Hepatocyte (in vitro differentiated cells): Measurements from ENCODE around the gene ELL2. TPM values are rescaled to one million over a fixed set of nuclear protein-coding genes. Genes with fewer than 3 reads are reported as not detected.

Experiments
- DNase-seq: peaks from one replicate; pipeline ENCODE4 v3.0.0-alpha.2; 2016; ENCODE audit warnings: low spot score
- H2AFZ ChIP-seq: fragments of 200-600 bp; sonication (generic); 2 replicates; pipeline ENCODE4 v1.6.0; 2016; ENCODE audit warnings: antibody characterized with exemption, mild to moderate bottlenecking
- H3K27ac ChIP-seq: fragments of 200-600 bp; sonication (generic); 2 replicates; pipeline ENCODE4 v1.5.1; 2016; ENCODE audit warnings: mild to moderate bottlenecking
- H3K27me3 ChIP-seq: fragments of 200-600 bp; sonication (generic); 2 replicates; pipeline ENCODE4 v1.6.1; 2016
- H3K36me3 ChIP-seq: fragments of 200-600 bp; sonication (generic); replicated peaks from 2 replicates; pipeline ENCODE4 v1.5.1; 2016; ENCODE audit warnings: low read depth; ENCODE audit not compliant: insufficient read depth
- H3K4me1 ChIP-seq: fragments of 200-600 bp; sonication (generic); 2 replicates; pipeline ENCODE4 v1.5.1; 2016; ENCODE audit warnings: mild to moderate bottlenecking, moderate library complexity; ENCODE audit not compliant: insufficient read depth
- H3K4me2 ChIP-seq: fragments of 200-600 bp; sonication (generic); 2 replicates; pipeline ENCODE4 v1.6.0; 2016
- H3K4me3 ChIP-seq: fragments of 200-600 bp; sonication (generic); 2 replicates; pipeline ENCODE4 v1.5.1; 2016; ENCODE audit warnings: mild to moderate bottlenecking
- H3K79me2 ChIP-seq: fragments of 200-600 bp; sonication (generic); 2 replicates; pipeline ENCODE4 v1.6.0; 2017; ENCODE audit warnings: mild to moderate bottlenecking
- H3K9me2 ChIP-seq: fragments of 200-600 bp; sonication (generic); replicated peaks from 2 replicates; pipeline ENCODE4 v1.6.0; 2017; ENCODE audit warnings: mild to moderate bottlenecking; ENCODE audit not compliant: insufficient read depth
- H3K9me3 ChIP-seq: fragments of 200-600 bp; sonication (generic); 2 replicates; pipeline ENCODE4 v1.5.1; 2016; ENCODE audit warnings: low read depth, mild to moderate bottlenecking
- H4K20me1 ChIP-seq: fragments of 200-600 bp; sonication (generic); 2 replicates; pipeline ENCODE4 v1.6.0; 2016; ENCODE audit warnings: mild to moderate bottlenecking; ENCODE audit not compliant: insufficient read depth, poor library complexity, severe bottlenecking
- EZH2 ChIP-seq: fragments of 200-600 bp; sonication (generic); IDR thresholded peaks from 2 replicates; pipeline ENCODE4 v1.6.1; 2016; ENCODE audit warnings: antibody characterized with exemption, mild to moderate bottlenecking, borderline replicate concordance
- EZH2phosphoT487 ChIP-seq: fragments of 200-600 bp; sonication (generic); IDR thresholded peaks from one replicate; pipeline ENCODE4 v1.6.1; 2018; ENCODE audit warnings: antibody characterized with exemption, mild to moderate bottlenecking, low read depth, moderate library complexity; ENCODE audit not compliant: unreplicated experiment, severe bottlenecking
- WGBS: methylation state at CpG from one replicate; pipeline ENCODE4 v1.1.6; 2016; ENCODE audit warnings: low lambda C conversion rate; ENCODE audit errors: missing lambda C conversion rate; 5-methylcytosine and 5-hydroxymethylcytosine counted together
- polyA plus RNA-seq: library from polyadenylated mRNA; unstranded; fragments of >200 nt; fragmentation: Nextera tagmentation; extraction: Ambion mirVana; gene quantifications from 2 replicates; pipeline ENCODE4 v1.2.1, GENCODE V29; 2016
- total RNA-seq: library from RNA; depleted of rRNA; stranded (reverse); fragments of >200 nt; gene quantifications from 2 replicates; pipeline ENCODE4 v1.2.3, GENCODE V29; 2014
- TF ChIP-seq, protein P1 (sequence below): fragments of 200-600 bp; sonication (generic); IDR thresholded peaks from 2 replicates; pipeline ENCODE4 v1.5.1; 2016; ENCODE audit warnings: antibody characterized with exemption, mild to moderate bottlenecking; ENCODE audit not compliant: poor library complexity

The ELL2 gene
- total and polyA plus RNA-seq, 2 experiments from 2014 or later, result 34.6 to 56.0 TPM

DNA sequence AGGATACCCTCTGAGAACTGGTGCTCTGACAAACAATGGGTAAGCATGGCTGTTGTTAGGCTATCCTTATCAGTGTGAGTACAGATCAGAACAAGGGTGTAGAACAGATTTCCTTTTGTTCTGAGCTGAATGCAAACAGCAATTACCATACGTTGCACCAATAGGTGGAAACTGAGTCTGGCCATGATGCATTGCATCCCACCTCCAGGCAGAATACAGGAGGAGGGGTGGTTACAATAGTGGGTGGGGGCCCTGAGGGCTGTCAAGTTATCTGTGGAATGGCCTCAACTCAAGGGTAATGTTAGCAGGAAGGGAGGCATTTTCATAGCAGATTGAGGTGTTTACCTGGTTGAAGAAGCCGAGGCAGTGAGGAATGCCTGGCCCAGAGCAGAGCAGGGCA lies 84.9 kb downstream of the ELL2 start:
- no peaks in the 10 kb centered on the region for H3K9me2 ChIP-seq
- TF ChIP-seq, protein P1, sequence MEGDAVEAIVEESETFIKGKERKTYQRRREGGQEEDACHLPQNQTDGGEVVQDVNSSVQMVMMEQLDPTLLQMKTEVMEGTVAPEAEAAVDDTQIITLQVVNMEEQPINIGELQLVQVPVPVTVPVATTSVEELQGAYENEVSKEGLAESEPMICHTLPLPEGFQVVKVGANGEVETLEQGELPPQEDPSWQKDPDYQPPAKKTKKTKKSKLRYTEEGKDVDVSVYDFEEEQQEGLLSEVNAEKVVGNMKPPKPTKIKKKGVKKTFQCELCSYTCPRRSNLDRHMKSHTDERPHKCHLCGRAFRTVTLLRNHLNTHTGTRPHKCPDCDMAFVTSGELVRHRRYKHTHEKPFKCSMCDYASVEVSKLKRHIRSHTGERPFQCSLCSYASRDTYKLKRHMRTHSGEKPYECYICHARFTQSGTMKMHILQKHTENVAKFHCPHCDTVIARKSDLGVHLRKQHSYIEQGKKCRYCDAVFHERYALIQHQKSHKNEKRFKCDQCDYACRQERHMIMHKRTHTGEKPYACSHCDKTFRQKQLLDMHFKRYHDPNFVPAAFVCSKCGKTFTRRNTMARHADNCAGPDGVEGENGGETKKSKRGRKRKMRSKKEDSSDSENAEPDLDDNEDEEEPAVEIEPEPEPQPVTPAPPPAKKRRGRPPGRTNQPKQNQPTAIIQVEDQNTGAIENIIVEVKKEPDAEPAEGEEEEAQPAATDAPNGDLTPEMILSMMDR, result no peak
- TF ChIP-seq EZH2, result no peak
- TF ChIP-seq EZH2phosphoT487, result no peak
- H3K4me2 ChIP-seq, result no peak overlapping the region
- no peaks in the 10 kb centered on the region for H3K36me3 ChIP-seq
- no peak overlapping the region for H2AFZ ChIP-seq
- no peaks in the 10 kb centered on the region for H3K9me3 ChIP-seq
- no peaks in the 10 kb centered on the region for H4K20me1 ChIP-seq
- no peak overlapping the region for H3K27ac ChIP-seq
- WGBS, result 44% methylated on average over 2 of the region's 2 CpGs
- DNase-seq, result no peak
- H3K27me3 ChIP-seq, result no peaks in the 10 kb centered on the region
- no peaks in the 10 kb centered on the region for H3K79me2 ChIP-seq
- H3K4me3 ChIP-seq, result no peak overlapping the region
- peaks cover 21% of the 10 kb centered on the region for H3K4me1 ChIP-seq

DNA sequence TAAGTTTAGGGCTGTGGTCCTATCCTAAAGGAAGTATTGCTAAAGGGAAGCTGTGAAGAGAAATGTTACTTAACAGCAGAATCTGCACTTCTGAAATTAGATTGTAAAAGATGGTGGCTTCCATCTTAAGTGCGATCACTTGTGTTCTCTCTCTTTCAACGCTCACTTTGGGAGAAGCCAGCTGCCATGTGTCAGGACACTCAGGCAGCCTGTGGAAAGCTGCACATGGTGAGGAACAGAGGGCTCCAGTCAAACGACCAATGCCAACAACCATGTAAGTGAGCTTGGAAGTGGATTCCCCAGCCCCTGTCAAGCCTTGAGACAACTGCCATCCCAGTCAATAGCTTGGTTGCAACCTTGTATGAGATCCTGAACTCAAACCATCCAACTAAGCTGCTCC lies 87.4 kb downstream of the ELL2 start:
- Histone ChIP-seq H3K4me1 (peaks cover 16% of the 10 kb centered on the region), H3K27ac (no peak overlapping the region), H3K4me2 (no peak overlapping the region), H4K20me1 (no peaks in the 10 kb centered on the region), H2AFZ (no peak overlapping the region), H3K27me3 (no peaks in the 10 kb centered on the region), H3K9me3 (no peaks in the 10 kb centered on the region), H3K9me2 (no peaks in the 10 kb centered on the region), H3K36me3 (no peaks in the 10 kb centered on the region), H3K79me2 (no peaks in the 10 kb centered on the region), H3K4me3 (no peak overlapping the region)
- DNase-seq, result no peak
- 83% methylated on average over 3 of the region's 3 CpGs for WGBS
- no peak for TF ChIP-seq EZH2phosphoT487
- TF ChIP-seq, protein P1, result no peak
- TF ChIP-seq EZH2, result no peak

DNA sequence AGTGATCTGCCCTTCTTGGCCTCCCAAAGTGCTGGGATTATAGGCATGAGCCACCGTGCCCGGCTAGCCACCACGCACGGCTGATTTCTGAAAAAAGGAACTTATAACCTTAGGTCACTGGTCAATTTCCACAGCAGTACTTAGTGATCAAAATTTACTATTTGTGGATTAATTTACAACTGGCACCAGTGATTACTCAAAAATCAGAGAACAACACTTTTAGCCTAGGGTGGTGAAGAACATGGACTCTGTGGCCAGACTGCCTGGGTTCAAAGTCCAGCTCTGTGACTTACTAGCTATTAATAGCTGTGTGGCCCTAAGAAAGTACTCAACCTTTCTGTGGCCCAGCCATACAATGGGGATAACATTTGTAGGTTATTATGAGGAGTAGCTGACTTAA lies 88.3 kb downstream of the ELL2 start:
- Histone ChIP-seq H3K4me2 (no peak overlapping the region), H3K27ac (no peak overlapping the region), H3K9me2 (no peaks in the 10 kb centered on the region), H2AFZ (no peak overlapping the region), H3K27me3 (no peaks in the 10 kb centered on the region), H4K20me1 (no peaks in the 10 kb centered on the region), H3K4me3 (no peak overlapping the region), H3K36me3 (no peaks in the 10 kb centered on the region), H3K9me3 (no peaks in the 10 kb centered on the region), H3K79me2 (no peaks in the 10 kb centered on the region), H3K4me1 (peaks cover 7% of the 10 kb centered on the region)
- WGBS, result 92% methylated on average over 4 of the region's 4 CpGs
- no peak for DNase-seq
- TF ChIP-seq EZH2phosphoT487 (no peak), EZH2 (no peak)
- TF ChIP-seq, protein P1, result no peak
